ENCODE results near the gene GFER.
A peak's percentile ranks its signal among the peaks of the same experiment; 100 is the strongest.
"Not testable (repeated sequence)": the region's sequence is repeated elsewhere in the genome, so short reads cannot be mapped to it uniquely, and the experiment has no call there.

GFER gene

DNA sequence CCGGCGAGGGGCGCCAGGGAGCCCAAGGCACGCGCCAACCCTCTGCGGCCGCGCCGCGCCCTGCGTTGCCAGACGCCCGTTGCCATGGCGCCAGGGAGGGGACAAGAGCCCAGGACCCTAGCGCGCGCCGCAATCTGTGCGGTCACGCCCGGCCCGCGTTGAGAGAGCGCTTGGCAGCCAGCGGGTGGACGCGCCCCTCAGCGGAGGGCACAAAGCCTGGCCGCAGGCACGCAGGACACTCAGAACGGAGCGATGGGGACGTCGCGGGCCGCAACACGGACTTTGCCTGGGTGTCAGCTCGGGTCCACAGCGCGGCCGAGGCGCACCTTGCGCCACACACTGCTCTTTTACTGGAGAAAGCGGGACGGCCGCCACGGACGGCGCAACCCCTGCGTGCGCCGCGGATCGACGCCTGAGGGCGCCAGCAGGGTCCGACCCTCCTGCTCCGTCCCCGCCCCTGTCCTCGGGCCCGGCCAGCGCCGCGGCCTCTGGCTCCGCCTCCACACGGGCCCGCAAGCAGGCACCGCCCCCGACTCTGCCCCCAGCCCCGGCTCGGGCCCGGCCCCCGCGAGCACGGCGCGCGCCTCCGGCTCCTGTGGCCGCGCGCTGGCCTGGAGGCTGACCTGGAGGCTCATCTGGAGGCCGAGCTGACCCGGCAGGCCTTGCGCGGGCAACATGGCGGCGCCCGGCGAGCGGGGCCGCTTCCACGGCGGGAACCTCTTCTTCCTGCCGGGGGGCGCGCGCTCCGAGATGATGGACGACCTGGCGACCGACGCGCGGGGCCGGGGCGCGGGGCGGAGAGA is at the start of gene GFER:
Gene GFER, plus strand, starts transcription at position 650 of the 803 bp plus-strand sequence. Its CDS starts 26 bp downstream, at position 676.
- peak within 1 kb of the TSS; percentile 74 for H3K4me3 ChIP-seq (ENCODE audit: low read depth, low read length)

DNA sequence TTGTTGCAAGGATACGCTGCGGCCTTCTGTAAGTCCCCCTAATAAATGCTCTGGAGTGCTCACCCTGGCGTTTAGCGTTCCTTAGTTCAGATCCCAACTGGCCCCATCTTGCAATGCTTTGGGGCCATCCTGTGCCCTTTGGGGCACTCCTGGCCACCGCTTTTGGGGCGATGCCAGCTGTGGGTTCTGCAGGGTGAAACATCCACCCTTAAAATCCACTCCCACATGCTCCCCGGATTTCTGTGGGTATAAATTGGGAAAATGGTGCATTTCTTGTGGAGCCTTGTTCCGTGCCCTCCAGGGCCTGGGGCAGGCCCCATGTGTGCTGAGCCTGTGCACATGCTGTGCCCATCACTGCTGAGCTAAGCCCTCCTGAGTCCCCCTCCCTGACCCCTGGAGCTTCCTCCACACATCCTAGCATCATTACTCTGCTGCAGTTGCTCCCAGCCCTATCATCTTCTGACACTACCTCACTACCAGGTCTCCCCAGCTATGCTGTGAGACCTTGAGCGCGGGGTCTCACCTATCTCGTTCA is 47.0 kb upstream of the GFER start:
- no peak overlapping the region for H3K4me3 ChIP-seq (ENCODE audit: low read depth, low read length)

GRCh38 chr16:1938316-1938715 is 45.7 kb upstream of the GFER start:
- no peak overlapping the region for H3K4me3 ChIP-seq (ENCODE audit: low read depth, low read length)

- no peak overlapping the region for H3K4me3 ChIP-seq (ENCODE audit: low read depth, low read length)
These were observed 45.1 kb upstream of the GFER start for GRCh38 chr16:1938910-1939309.

- H3K4me3 ChIP-seq (ENCODE audit: low read depth, low read length) = not testable (repeated sequence)
These were observed 44.2 kb upstream of the GFER start for GRCh38 chr16:1939833-1940232.

DNA sequence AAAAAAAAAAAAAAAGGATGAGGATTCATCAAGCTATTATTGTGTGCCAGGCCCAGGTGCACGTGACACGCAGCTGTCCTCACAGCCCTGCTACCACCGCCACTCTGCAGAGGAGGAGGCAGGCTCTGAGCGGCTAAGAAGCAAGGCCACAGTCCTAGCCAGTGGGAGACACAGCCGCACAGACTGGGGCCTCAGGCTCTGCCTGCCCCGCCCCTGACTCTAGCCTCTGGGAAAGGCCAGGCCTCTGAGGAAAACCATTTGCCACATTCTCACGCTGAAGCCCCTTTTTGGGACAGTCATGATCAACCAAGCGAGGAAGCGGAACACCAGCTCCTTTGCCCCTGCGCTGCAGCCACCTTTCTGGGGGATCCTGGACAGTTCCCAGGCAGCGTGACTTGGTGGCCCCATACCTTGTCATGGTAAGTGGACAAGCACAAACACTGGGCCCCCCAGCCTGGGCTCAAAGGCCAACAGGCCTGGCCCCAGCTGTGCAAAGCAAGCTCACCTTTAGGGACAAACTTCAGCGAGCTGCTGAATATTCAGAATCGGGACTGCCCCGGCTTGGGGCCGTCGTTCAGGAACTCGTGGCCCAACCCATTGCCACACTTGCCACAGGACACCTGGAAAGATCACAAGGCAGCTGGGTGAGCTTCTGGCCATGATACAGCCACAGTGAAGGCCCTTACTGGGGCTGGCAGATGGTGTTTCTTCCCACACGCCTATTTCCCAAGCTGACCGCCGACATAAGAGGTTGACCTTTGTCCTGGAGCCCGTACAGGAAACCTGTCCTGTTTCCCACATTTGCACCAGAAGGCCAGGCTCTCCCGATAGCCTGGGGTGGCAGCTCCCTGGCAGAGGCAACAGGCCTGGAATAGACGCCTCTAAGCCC is 43.5 kb upstream of the GFER start:
- no peak overlapping the region for H3K4me3 ChIP-seq (ENCODE audit: low read depth, low read length)

DNA sequence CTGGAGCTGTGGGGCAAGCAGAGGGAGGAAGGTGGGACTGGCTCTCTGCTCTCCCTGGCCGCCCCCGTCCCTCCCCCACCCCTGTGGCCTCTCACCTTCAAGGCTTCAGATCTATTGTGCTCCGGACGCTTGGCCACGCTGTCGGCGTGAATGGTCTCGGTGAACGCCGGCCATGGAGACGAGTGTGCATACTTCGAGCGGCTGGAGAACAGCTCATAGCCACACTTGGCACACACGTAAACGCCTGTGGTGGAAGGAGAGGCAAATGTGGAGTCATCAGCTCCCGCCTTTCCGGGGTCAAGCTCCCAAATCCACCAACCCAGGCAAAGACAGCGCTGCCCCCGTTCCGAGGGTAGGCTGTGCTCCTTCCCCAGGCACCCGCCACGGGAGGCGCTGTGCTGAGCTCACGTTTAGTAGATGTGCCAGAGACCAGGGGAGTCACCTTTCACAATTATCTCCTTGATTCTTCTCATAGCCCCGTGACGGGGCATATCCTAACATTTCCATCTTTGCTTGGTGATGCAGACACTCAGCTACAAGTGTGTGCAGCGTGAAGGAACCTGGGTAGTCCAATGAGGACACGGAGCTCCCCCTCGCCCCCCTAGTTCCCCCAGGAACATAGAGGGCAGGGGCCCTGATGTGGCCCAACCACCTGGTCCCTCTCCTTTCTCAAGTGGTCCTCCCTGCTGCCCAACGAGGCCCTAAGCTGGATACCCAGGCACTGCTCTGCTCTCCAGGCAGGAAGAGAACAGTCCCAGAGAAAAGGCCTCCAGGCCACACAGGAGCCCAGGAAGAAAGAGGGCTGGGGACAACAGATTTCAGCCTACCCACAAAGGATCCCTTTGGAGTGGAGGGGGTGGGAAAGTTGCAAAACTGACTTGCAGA is 42.6 kb upstream of the GFER start:
- H3K4me3 ChIP-seq (ENCODE audit: low read depth, low read length) = no peak overlapping the region

DNA sequence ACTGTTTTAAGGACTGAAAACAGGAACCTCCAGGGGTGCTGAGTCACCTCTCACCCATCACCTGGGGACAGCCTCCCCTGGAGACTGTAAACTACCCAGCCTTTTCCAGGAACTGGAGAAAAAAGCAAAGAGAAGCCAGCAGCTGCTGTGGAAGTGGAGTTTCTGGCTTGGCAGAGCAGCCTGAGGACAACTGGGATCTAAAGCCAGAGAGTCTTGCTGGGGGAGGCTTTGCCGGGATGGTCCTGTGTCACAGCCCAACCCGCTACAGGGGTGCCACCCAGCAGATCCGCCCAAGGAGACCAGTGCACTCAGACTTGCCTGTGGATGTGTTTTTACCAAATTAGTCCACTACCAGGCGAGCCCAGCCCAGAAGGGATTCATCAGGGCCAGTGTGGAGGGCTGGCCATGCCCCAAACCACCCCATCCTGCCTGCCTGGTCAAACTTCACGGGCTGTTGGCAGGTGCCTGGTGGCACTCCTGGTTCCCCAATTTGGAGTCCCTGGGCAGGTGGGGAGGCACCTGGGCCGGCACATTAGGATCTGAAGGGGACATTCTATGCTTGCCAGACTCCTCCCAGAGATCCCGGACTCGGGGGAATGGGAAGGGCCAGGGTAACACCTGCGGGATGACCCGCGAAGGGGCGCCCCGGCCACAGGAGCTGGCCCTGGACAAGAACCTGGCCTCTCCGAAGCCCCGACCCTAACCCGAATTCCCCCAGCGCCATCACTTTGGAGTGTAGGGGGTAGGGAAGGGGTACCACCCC is 41.8 kb upstream of the GFER start:
- peak overlapping the region; percentile 72 for H3K4me3 ChIP-seq (ENCODE audit: low read depth, low read length)

- peak within 1 kb of the TSS; percentile 72 for H3K4me3 ChIP-seq (ENCODE audit: low read depth, low read length)
These were observed 40.9 kb upstream of the GFER start, which contains the start of gene MSRB1 for GRCh38 chr16:1942810-1943726. Gene MSRB1, minus strand, starts transcription at chr16:1943199. Its CDS starts 43 bp downstream, at chr16:1943156.

DNA sequence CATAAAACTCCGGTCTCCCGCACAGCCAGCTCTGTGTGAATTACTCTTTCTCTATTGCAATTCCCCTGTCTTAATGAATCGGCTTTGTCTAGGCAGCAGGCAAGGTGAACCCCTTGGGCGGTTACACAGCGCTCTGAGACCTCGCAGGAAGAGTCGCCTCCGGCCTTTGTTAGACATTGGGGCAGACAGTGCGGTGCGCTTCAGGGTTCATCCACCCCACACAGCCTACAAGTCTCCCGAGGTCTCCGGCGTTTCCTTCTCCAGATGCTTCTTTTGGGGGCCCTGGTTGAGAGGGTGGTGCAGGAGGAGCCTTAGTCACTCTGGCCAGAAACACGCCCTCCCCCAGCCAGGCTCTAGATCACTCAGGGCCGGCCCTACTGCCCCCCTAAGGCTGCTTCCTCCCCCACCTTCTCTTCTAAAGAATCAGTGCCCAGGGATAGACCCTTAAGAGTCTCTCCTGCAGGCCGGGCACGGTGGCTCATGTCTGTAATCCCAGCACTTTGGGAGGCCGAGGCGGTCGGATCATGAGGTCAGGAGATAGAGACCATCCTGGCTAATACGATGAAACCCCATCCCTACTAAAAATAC is 39.3 kb upstream of the GFER start:
- no peak overlapping the region for H3K4me3 ChIP-seq (ENCODE audit: low read depth, low read length)

DNA sequence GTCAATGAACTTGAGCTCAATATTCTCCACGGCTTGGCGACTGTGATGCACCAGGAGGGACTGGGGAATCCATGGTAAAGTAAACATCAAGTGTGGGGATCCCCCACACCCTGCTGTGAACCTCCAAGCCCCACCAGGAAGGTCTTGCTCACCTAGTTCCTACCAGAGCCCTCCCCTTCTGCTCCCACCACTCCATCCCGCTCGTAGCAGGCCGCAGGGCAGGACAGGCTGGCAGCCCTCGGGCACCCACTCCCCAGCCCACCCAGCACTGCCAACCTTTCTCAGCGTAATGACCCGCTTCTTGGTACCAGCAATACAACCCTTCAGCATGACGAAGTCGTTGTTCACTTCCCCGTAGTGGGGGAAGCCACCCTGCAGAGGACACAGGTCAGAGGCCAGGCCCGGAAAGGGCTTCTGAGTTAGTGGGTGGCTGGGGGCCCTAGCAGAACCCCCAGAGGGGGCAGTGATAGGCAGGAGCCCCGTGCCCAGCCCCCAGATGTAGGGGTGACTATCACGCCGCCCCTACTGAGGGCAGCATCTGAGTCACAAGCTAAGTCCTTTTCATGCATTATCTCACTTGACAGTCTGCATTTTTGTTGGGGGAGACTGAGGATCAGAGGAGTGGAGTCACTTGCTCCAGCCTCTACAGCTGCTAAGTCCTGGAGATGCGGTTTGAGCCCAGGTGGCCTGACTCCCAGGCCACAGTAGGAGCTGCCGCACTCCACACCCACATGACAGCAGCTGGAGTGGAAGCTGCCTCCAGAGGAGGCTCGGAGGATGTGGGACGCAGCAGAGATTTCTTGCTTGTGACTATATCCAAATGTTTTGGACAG is 38.2 kb upstream of the GFER start:
- H3K4me3 ChIP-seq (ENCODE audit: low read depth, low read length) = no peak overlapping the region

DNA sequence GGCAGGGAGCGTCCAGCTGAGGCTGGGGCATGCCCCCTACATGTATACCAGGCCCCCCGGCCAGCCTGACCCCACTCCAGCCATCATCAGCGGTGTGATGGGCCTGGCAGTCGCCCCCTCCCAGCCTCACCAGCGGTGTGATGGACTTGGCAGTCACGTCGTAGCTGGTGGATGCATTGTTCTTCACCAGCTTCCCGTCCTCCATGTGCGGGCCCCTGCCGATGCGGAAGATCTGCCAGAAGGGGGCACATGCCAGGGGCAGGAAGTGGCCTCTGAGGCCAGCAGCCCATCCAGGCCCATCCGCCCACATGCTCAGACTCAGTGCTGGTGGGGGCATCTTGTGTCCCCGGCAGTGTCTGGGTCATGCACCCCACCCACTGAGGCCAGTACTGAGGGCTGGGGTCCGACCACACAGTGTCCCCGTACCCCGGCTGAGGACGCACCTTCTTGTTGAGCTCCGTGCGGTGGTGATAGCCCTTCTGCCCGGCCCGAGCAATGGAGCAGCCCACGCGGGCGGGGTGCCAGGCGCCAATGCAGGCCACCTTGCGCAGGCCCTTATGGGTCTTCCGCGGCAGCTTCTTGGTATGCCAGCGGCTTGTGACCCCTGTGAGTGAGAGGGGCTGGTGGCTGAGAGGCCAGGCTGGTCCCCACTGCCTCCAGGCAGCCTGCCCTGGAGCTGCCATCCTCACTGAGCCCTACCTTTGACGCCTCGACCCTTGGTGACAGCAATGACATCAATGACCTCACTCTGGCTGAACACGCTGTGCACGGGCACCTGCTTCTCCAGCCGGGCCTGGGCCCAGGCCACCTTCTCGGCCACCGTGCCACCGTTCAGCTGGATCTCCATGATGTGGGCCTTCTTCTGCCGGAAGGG is 37.3 kb upstream of the GFER start:
- no peak overlapping the region for H3K4me3 ChIP-seq (ENCODE audit: low read depth, low read length)

DNA sequence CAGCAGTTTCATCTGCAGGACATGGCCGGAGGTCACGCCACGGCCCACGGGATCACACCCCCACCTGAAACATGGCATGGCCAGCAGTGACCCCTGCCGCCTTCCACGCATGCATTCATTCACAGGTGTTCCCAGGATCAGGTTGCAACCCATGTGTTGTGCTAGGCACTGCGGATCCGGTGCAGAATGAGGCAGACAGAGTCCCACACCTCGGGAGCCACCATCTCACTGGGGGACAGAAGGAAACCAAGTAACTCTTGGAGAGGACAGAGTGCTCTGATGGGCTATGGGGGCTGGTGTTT is 36.7 kb upstream of the GFER start:
- H3K4me3 ChIP-seq (ENCODE audit: low read depth, low read length) = no peak overlapping the region

- H3K4me3 ChIP-seq (ENCODE audit: low read depth, low read length) = no peak overlapping the region
These were observed 34.5 kb upstream of the GFER start for GRCh38 chr16:1949507-1949906.

DNA sequence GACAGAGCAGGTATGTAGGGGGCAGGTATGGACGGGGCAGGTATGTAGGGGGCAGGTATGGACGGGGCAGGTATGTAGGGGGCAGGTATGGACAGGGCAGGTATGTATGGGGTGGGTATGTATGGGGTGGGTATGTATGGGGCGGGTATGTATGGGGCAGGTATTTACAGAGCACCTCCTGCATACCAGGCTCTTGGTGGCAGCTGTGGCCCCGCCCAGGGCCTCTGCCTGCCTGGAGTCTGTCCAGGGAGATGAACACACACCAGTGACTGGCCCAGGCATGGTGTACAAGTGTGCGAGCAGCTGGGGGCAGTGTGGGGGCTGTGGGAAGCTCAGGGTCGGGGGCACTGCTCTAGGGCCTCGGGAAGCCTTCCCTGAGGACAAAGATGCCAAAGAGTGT is 33.9 kb upstream of the GFER start:
- H3K4me3 ChIP-seq (ENCODE audit: low read depth, low read length) = no peak overlapping the region

GRCh38 chr16:1950559-1950958 is 33.4 kb upstream of the GFER start:
- H3K4me3 ChIP-seq (ENCODE audit: low read depth, low read length) = no peak overlapping the region

- no peak overlapping the region for H3K4me3 ChIP-seq (ENCODE audit: low read depth, low read length)
These were observed 30.3 kb upstream of the GFER start for GRCh38 chr16:1953734-1954133.
